NCI-H2029 treated with DMSO at 0.1 percent for 48 hours (cell line): ENCODE measurements around the gene F13B.
"Not testable (repeated sequence)": the region's sequence is repeated elsewhere in the genome, so short reads cannot be mapped to it uniquely, and the experiment has no call there.

Source experiments
- DNase-seq: peaks from one replicate; lab custom pipeline; 2025; lab: John Stamatoyannopoulos, UW

The F13B gene

GRCh38 chr1:197041486-197042353 lies 25.3 kb downstream of the F13B start:
- DNase-seq, result no peak

- no peak for DNase-seq
Measured at GRCh38 chr1:197036861-197037260, 30.2 kb downstream of the F13B start.

GRCh38 chr1:197034631-197035339 lies 32.3 kb downstream of the F13B start:
- not testable (repeated sequence) for DNase-seq

GRCh38 chr1:197029749-197030148 lies 37.3 kb downstream of the F13B start:
- DNase-seq, result no peak

GRCh38 chr1:197027359-197027758 lies 39.7 kb downstream of the F13B start:
- DNase-seq, result no peak

GRCh38 chr1:197024460-197024859 lies 42.6 kb downstream of the F13B start:
- DNase-seq, result no peak

GRCh38 chr1:197021716-197022115 lies 45.3 kb downstream of the F13B start:
- DNase-seq, result no peak

GRCh38 chr1:197017558-197018146 lies 49.4 kb downstream of the F13B start:
- DNase-seq, result no peak

- DNase-seq, result no peak
Measured at GRCh38 chr1:197016751-197017150, 50.3 kb downstream of the F13B start.

GRCh38 chr1:197013234-197013633 lies 53.8 kb downstream of the F13B start:
- DNase-seq, result no peak

GRCh38 chr1:197011614-197012013 lies 55.4 kb downstream of the F13B start:
- no peak for DNase-seq

GRCh38 chr1:197008861-197009260 lies 58.2 kb downstream of the F13B start:
- no peak for DNase-seq

GRCh38 chr1:197003132-197003531 lies 63.9 kb downstream of the F13B start:
- DNase-seq, result no peak

GRCh38 chr1:197001828-197002227 lies 65.2 kb downstream of the F13B start:
- no peak for DNase-seq

- DNase-seq, result no peak
Measured at GRCh38 chr1:196997423-196997822, 69.6 kb downstream of the F13B start.

- DNase-seq, result no peak
Measured at GRCh38 chr1:196993916-196994315, 73.1 kb downstream of the F13B start.

- DNase-seq, result peak; percentile 62
Measured at GRCh38 chr1:196991919-196992651, 75.0 kb downstream of the F13B start.
